LoVo (cell line): ENCODE data around the gene PPM1K.

Source experiments
- DNase-seq: peaks from one replicate; pipeline ENCODE4 v3.0.0-alpha.2; 2016; ENCODE audit warnings: low spot score

The PPM1K gene

GRCh38 chr4:88276952-88277710 is 7.2 kb downstream of the PPM1K start:
- DNase-seq, result no peak

GRCh38 chr4:88275949-88276515 is 8.3 kb downstream of the PPM1K start:
- DNase-seq, result no peak

GRCh38 chr4:88275516-88275915 is 8.8 kb downstream of the PPM1K start:
- no peak for DNase-seq

GRCh38 chr4:88268913-88269312 is 15.4 kb downstream of the PPM1K start:
- no peak for DNase-seq

GRCh38 chr4:88264336-88264735 is 20.0 kb downstream of the PPM1K start:
- DNase-seq, result no peak

- DNase-seq, result no peak
These were observed 26.6 kb downstream of the PPM1K start for GRCh38 chr4:88257726-88258125.

- DNase-seq, result no peak
These were observed 29.2 kb downstream of the PPM1K start for GRCh38 chr4:88255111-88255510.

- DNase-seq, result no peak
These were observed 32.4 kb downstream of the PPM1K start for GRCh38 chr4:88251924-88252323.

- DNase-seq, result no peak
These were observed 37.2 kb downstream of the PPM1K start for GRCh38 chr4:88247148-88247547.

GRCh38 chr4:88246600-88246999 is 37.8 kb downstream of the PPM1K start:
- no peak for DNase-seq

GRCh38 chr4:88244816-88245579 is 39.4 kb downstream of the PPM1K start:
- DNase-seq, result no peak

- DNase-seq, result no peak
These were observed 40.3 kb downstream of the PPM1K start for GRCh38 chr4:88244056-88244455.

GRCh38 chr4:88242144-88242543 is 42.2 kb downstream of the PPM1K start:
- no peak for DNase-seq

- DNase-seq, result no peak
These were observed 44.1 kb downstream of the PPM1K start for GRCh38 chr4:88240297-88240714.

- no peak for DNase-seq
These were observed 53.2 kb downstream of the PPM1K start for GRCh38 chr4:88230969-88231771.

- DNase-seq, result no peak
These were observed 53.9 kb downstream of the PPM1K start for GRCh38 chr4:88230461-88230891.

GRCh38 chr4:88227734-88228133 is 56.6 kb downstream of the PPM1K start:
- no peak for DNase-seq

GRCh38 chr4:88226143-88226542 is 58.2 kb downstream of the PPM1K start:
- no peak for DNase-seq

- DNase-seq, result no peak
These were observed 58.9 kb downstream of the PPM1K start for GRCh38 chr4:88225232-88226105.

- no peak for DNase-seq
These were observed 60.8 kb downstream of the PPM1K start for GRCh38 chr4:88223516-88223915.

GRCh38 chr4:88219099-88219498 is 65.3 kb downstream of the PPM1K start:
- DNase-seq, result peak; percentile 71
